ENCODE data around the gene GRK5. TPM values are rescaled to one million over a fixed set of nuclear protein-coding genes. Genes with fewer than 3 reads are reported as not detected.

GRK5 gene
- total and polyA plus RNA-seq, 9 of the 15 experiments (the other 6 are each of a cell fraction or from before 2014, with no cell fraction given) = 0.46 to 0.83 (median 0.67) TPM; not detected in 2

- Histone ChIP-seq H3K4me3 (no peak overlapping the region), H4K20me1 (replicated peaks; ENCODE audit: control insufficient read depth, insufficient read depth, low read length) (no peaks in the 10 kb centered on the region), H3K4me2 (ENCODE audit: insufficient read depth, low read length) (no peak overlapping the region), H3K9me3 (replicated peaks; ENCODE audit: control insufficient read depth, insufficient read depth, low read depth, low read length) (no peaks in the 10 kb centered on the region), H2AFZ (ENCODE audit: low read depth, low read length) (no peak overlapping the region), H3K36me3 (ENCODE audit: control insufficient read depth, insufficient read depth, low read length) (no peaks in the 10 kb centered on the region), H3K27me3 (ENCODE audit: control insufficient read depth in 2 of 2, insufficient read depth in 2 of 2, low read length in 2 of 2) (peaks cover 0 to 22% of the 10 kb centered on the region in 2 experiments; a peak in 2 of 5 replicates), H3K27ac (ENCODE audit: extremely low read depth, low read depth, low read length) (no peak overlapping the region), H3K79me2 (ENCODE audit: control insufficient read depth, insufficient read depth, low read length) (no peaks in the 10 kb centered on the region), H3K9me1 (ENCODE audit: control insufficient read depth, insufficient read depth, low read length) (no peaks in the 10 kb centered on the region), H3K4me1 (replicated peaks in 1 of 2; ENCODE audit: control insufficient read depth in 2 of 2, insufficient read depth in 2 of 2, low read length in 2 of 2) (peaks cover 0 to 5% of the 10 kb centered on the region in 2 experiments; a peak in 3 of 5 replicates), H3K9ac (ENCODE audit: insufficient read depth in 1 of 2, low read depth in 2 of 2, low read length in 2 of 2) (no peak overlapping the region; a peak in 1 of 4 replicates)
- DNase-seq (ENCODE audit: extremely low read depth in 1 of 4, low spot score in 3 of 4) (no peak), FAIRE-seq (no peak), ATAC-seq (no peak)
- ChIA-PET CTCF (ENCODE audit: low intra/inter-chr PET ratio) (no interaction called here), POLR2A (no interaction called here)
- no TSS peak for BruUV-seq (replicated peaks)
- WGBS (ENCODE audit: insufficient coverage, low coverage, missing lambda C conversion rate) = 7% methylated on average over 6 of the region's 9 CpGs
- in situ Hi-C loops (cut with MboI) (no loop called here), intact Hi-C loops (cut with micrococcal nuclease) (no loop called here)
- TF ChIP-seq SPI1 (IDR thresholded peaks at IDR 0.05; ENCODE audit: borderline replicate concordance, low read depth, low read length) = no peak
- TF ChIP-seq TCFL5 (CRISPR knock-in tag; conservative IDR thresholded peaks at IDR 0.05) = no peak
- TF ChIP-seq SREBF1 (IDR thresholded peaks at IDR 0.05; ENCODE audit: borderline replicate concordance, low read depth, low read length) = no peak
- TF ChIP-seq, protein P1, sequence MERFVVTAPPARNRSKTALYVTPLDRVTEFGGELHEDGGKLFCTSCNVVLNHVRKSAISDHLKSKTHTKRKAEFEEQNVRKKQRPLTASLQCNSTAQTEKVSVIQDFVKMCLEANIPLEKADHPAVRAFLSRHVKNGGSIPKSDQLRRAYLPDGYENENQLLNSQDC (CRISPR knock-in tag; IDR thresholded peaks at IDR 0.05) = no peak
- no peak for TF ChIP-seq CCNT2 (IDR thresholded peaks at IDR 0.05; ENCODE audit: borderline replicate concordance, extremely low read depth, insufficient read length, low read depth, low read length)
- TF ChIP-seq, protein P2, sequence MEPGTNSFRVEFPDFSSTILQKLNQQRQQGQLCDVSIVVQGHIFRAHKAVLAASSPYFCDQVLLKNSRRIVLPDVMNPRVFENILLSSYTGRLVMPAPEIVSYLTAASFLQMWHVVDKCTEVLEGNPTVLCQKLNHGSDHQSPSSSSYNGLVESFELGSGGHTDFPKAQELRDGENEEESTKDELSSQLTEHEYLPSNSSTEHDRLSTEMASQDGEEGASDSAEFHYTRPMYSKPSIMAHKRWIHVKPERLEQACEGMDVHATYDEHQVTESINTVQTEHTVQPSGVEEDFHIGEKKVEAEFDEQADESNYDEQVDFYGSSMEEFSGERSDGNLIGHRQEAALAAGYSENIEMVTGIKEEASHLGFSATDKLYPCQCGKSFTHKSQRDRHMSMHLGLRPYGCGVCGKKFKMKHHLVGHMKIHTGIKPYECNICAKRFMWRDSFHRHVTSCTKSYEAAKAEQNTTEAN (CRISPR knock-in tag; IDR thresholded peaks at IDR 0.05) = no peak
- TF ChIP-seq SMARCB1 (IDR thresholded peaks at IDR 0.05; ENCODE audit: insufficient read length, low read depth) = no peak
- no peak for TF ChIP-seq CHD4 (IDR thresholded peaks at IDR 0.05; ENCODE audit: insufficient read depth, insufficient replicate concordance, low read depth, low read length, poor library complexity, severe bottlenecking)
- TF ChIP-seq RERE (CRISPR knock-in tag; IDR thresholded peaks at IDR 0.05; ENCODE audit: borderline replicate concordance) = no peak
- no peak for TF ChIP-seq COPS2 (conservative IDR thresholded peaks at IDR 0.05)
- no peak for TF ChIP-seq ZBTB49 (CRISPR knock-in tag; IDR thresholded peaks at IDR 0.05; ENCODE audit: borderline replicate concordance)
- no peak for TF ChIP-seq ERF (CRISPR knock-in tag; IDR thresholded peaks at IDR 0.05)
- no peak for TF ChIP-seq HDAC1 (IDR thresholded peaks at IDR 0.05)
Observed at GRCh38 chr10:119425881-119426170, 218.5 kb downstream of the GRK5 start.

Data from K562 (cell line).